Measurements from ENCODE around the gene ATF6. TPM values are rescaled to one million over a fixed set of nuclear protein-coding genes. Genes with fewer than 3 reads are reported as not detected.
"Not testable (repeated sequence)": the region's sequence is repeated elsewhere in the genome, so short reads cannot be mapped to it uniquely, and the experiment has no call there.

Gene ATF6
- total RNA-seq, 1 donor from 2014 or later, result 21.1 TPM

DNA sequence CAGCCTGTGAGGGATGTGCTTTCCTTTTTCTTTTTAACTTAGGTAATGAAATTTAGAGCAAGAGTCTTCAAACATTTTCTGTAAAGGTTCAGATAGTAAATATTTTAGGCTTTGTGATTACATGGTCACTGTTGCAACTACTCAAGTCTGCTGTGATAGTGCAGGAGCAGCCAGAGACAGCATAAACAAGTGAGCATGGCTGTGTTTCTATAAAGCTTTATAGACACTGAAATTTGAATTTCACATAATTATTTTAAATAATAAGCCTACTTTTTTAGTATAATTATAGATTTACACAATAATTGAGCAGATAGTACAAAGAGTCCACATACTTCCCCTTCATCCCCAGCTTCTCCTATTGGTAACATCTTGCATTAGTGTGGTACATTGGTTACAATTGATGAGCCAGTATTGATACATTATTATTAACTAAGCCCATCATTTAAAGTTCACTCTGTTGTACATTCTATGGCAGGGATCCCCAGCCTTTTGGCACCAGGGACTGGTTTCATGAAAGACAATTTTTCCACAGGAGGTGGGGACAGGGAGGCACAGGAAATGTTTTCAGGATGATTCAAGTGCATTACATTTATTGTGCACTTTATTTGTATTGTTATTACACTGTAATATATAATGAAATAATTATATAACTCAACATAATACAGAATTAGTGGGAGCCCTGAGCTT is 3.0 kb downstream of the ATF6 start:
- H3K4me1 ChIP-seq, result peaks cover 58% of the 10 kb centered on the region
- intact Hi-C loops (cut with DNase I), result no loop called here
- no peaks in the 10 kb centered on the region for H3K36me3 ChIP-seq
- no peaks in the 10 kb centered on the region for H3K9me3 ChIP-seq
- no peak for TF ChIP-seq POLR2AphosphoS5 (IDR thresholded peaks at IDR 0.05; ENCODE audit: insufficient read depth in 1 of 2, low read depth in 1 of 2)
- TF ChIP-seq POLR2A (IDR thresholded peaks at IDR 0.05), result no peak
- no peak for TF ChIP-seq CTCF (IDR thresholded peaks at IDR 0.05)
- H3K27ac ChIP-seq, result no peak overlapping the region
- no peak for DNase-seq (ENCODE audit: extremely low spot score in 2 of 2)
- no peaks in the 10 kb centered on the region for H3K27me3 ChIP-seq
- H3K4me3 ChIP-seq, result no peak overlapping the region

DNA sequence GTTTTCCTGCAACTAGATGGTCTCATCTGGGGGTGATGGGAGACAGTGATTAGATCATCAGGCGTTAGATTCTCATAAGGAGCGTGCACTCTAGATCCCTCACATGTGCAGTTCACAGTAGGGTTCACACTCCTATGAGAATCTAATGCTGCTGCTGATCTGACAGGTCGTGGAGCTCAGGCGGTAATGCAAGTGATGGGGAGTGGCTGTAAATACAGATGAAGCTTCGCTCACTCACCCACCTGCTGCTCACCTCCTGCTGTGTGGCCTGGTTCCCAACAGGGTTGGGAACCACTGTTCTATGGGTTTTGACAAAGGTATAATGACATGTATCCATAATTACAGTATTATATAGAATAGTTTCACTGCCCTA is 3.5 kb downstream of the ATF6 start:
- H3K27ac ChIP-seq; H3K9me3 ChIP-seq; H3K27me3 ChIP-seq; H3K4me3 ChIP-seq; H3K36me3 ChIP-seq; DNase-seq (ENCODE audit: extremely low spot score in 2 of 2); intact Hi-C loops (cut with DNase I): not testable (repeated sequence)
- peaks cover 58% of the 10 kb centered on the region for H3K4me1 ChIP-seq

- no peak for TF ChIP-seq CTCF (IDR thresholded peaks at IDR 0.05)
- no peak for TF ChIP-seq POLR2A (IDR thresholded peaks at IDR 0.05)
- no peak for TF ChIP-seq POLR2AphosphoS5 (IDR thresholded peaks at IDR 0.05; ENCODE audit: insufficient read depth in 1 of 2, low read depth in 1 of 2)
- H3K4me1 ChIP-seq, result peaks cover 58% of the 10 kb centered on the region
- H3K27ac ChIP-seq, result no peak overlapping the region
- H3K27me3 ChIP-seq, result no peaks in the 10 kb centered on the region
- no peak overlapping the region for H3K4me3 ChIP-seq
- intact Hi-C loops (cut with DNase I), result no loop called here
- DNase-seq (ENCODE audit: extremely low spot score in 2 of 2), result no peak
- H3K9me3 ChIP-seq, result no peaks in the 10 kb centered on the region
- H3K36me3 ChIP-seq, result no peaks in the 10 kb centered on the region
Measured at GRCh38 chr1:161770250-161770649, 4.1 kb downstream of the ATF6 start.

DNA sequence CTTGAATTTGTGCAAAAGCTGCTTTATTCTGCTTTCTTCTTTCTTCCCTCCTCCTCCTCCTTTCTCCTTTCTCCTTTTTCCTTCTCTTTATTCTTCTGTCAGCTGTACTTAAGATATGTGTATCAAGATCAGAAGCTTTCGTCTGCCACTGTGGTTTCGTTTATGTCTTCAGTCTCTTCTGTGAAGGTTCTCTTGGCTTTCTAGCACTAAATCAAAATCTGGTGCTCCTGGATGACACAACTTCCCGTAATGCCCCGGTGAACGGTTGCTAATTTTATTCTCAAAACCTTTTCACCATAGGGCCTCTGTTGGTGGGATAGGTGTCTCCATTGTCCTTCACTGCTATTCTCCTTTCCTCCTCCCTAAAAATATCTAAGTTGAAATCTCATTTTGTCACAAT is 5.0 kb downstream of the ATF6 start:
- TF ChIP-seq POLR2AphosphoS5 (IDR thresholded peaks at IDR 0.05; ENCODE audit: insufficient read depth in 1 of 2, low read depth in 1 of 2) (no peak), POLR2A (IDR thresholded peaks at IDR 0.05) (no peak), CTCF (IDR thresholded peaks at IDR 0.05) (no peak)
- Histone ChIP-seq H3K4me3 (no peak overlapping the region), H3K27me3 (no peaks in the 10 kb centered on the region), H3K4me1 (peaks cover 58% of the 10 kb centered on the region), H3K27ac (no peak overlapping the region), H3K9me3 (no peaks in the 10 kb centered on the region), H3K36me3 (no peaks in the 10 kb centered on the region)
- no peak for DNase-seq (ENCODE audit: extremely low spot score in 2 of 2)
- intact Hi-C loops (cut with DNase I), result no loop called here

DNA sequence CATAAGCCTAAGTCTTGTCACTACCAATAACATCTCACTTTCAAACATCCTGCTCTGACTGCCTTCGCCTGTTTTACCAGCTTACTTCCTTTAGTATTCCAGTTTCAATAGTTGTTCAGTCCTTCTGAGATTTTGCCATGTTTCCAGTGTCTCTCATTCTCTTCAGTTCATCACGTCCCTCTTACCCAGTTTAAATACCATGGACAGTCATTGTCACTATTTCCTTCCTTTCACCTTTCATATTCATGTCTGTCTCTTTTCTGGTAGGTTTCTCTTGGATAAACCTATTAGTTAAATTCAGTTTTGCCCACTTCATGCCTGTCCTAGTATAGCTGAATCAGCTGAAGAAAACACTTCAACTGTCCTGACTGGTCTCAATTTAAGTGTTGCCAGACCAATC is 5.9 kb downstream of the ATF6 start:
- H3K4me1 ChIP-seq, result peaks cover 53% of the 10 kb centered on the region
- intact Hi-C loops (cut with DNase I), result no loop called here
- H3K27ac ChIP-seq, result no peak overlapping the region

More for the DNA sequence above, 5.9 kb downstream of the ATF6 start:
- TF ChIP-seq CTCF (IDR thresholded peaks at IDR 0.05) (no peak), POLR2A (IDR thresholded peaks at IDR 0.05) (no peak), POLR2AphosphoS5 (IDR thresholded peaks at IDR 0.05; ENCODE audit: insufficient read depth in 1 of 2, low read depth in 1 of 2) (no peak)
- Histone ChIP-seq H3K27me3 (no peaks in the 10 kb centered on the region), H3K9me3 (no peaks in the 10 kb centered on the region), H3K4me3 (no peak overlapping the region), H3K36me3 (no peaks in the 10 kb centered on the region)
- DNase-seq (ENCODE audit: extremely low spot score in 2 of 2), result no peak
